Measurements from ENCODE around the gene RHBDF1. TPM values are rescaled to one million over a fixed set of nuclear protein-coding genes. Genes with fewer than 3 reads are reported as not detected.

The RHBDF1 gene
- total RNA-seq, 1 donor from 2014 or later: 36.0 TPM

GRCh38 chr16:105521-105920 is 33.1 kb upstream of the RHBDF1 start:
- no peak for TF ChIP-seq CTCF (IDR thresholded peaks at IDR 0.05; ENCODE audit: insufficient read depth, low read length, poor library complexity, severe bottlenecking)
- no peak overlapping the region for H3K4me3 ChIP-seq (ENCODE audit: low read depth, low read length)
- no peaks in the 10 kb centered on the region for H3K27me3 ChIP-seq (ENCODE audit: control insufficient read depth, insufficient read depth, low read length)
- H3K36me3 ChIP-seq (ENCODE audit: control insufficient read depth, insufficient read depth, low read length): peaks cover 4% of the 10 kb centered on the region
- DNase-seq (ENCODE audit: low read depth): no peak

GRCh38 chr16:104928-105327 is 32.5 kb upstream of the RHBDF1 start:
- H3K36me3 ChIP-seq (ENCODE audit: control insufficient read depth, insufficient read depth, low read length): peaks cover 4% of the 10 kb centered on the region
- no peak for DNase-seq (ENCODE audit: low read depth)
- H3K4me3 ChIP-seq (ENCODE audit: low read depth, low read length): no peak overlapping the region
- no peak for TF ChIP-seq CTCF (IDR thresholded peaks at IDR 0.05; ENCODE audit: insufficient read depth, low read length, poor library complexity, severe bottlenecking)
- H3K27me3 ChIP-seq (ENCODE audit: control insufficient read depth, insufficient read depth, low read length): no peaks in the 10 kb centered on the region

GRCh38 chr16:104355-104754 is 31.9 kb upstream of the RHBDF1 start:
- TF ChIP-seq CTCF (IDR thresholded peaks at IDR 0.05; ENCODE audit: insufficient read depth, low read length, poor library complexity, severe bottlenecking): no peak
- DNase-seq (ENCODE audit: low read depth): no peak
- Histone ChIP-seq H3K27me3 (ENCODE audit: control insufficient read depth, insufficient read depth, low read length) (no peaks in the 10 kb centered on the region), H3K36me3 (ENCODE audit: control insufficient read depth, insufficient read depth, low read length) (peaks cover 4% of the 10 kb centered on the region), H3K4me3 (ENCODE audit: low read depth, low read length) (no peak overlapping the region)

- Histone ChIP-seq H3K36me3 (ENCODE audit: control insufficient read depth, insufficient read depth, low read length) (peaks cover 5% of the 10 kb centered on the region), H3K27me3 (ENCODE audit: control insufficient read depth, insufficient read depth, low read length) (no peaks in the 10 kb centered on the region), H3K4me3 (ENCODE audit: low read depth, low read length) (no peak overlapping the region)
- DNase-seq (ENCODE audit: low read depth): no peak
- no peak for TF ChIP-seq CTCF (IDR thresholded peaks at IDR 0.05; ENCODE audit: insufficient read depth, low read length, poor library complexity, severe bottlenecking)
These were observed 29.8 kb upstream of the RHBDF1 start for GRCh38 chr16:102060-102855.

GRCh38 chr16:101586-101985 is 29.2 kb upstream of the RHBDF1 start:
- H3K36me3 ChIP-seq (ENCODE audit: control insufficient read depth, insufficient read depth, low read length): peaks cover 5% of the 10 kb centered on the region
- TF ChIP-seq CTCF (IDR thresholded peaks at IDR 0.05; ENCODE audit: insufficient read depth, low read length, poor library complexity, severe bottlenecking): no peak
- no peaks in the 10 kb centered on the region for H3K27me3 ChIP-seq (ENCODE audit: control insufficient read depth, insufficient read depth, low read length)
- no peak overlapping the region for H3K4me3 ChIP-seq (ENCODE audit: low read depth, low read length)
- DNase-seq (ENCODE audit: low read depth): no peak

- peaks cover 5% of the 10 kb centered on the region for H3K36me3 ChIP-seq (ENCODE audit: control insufficient read depth, insufficient read depth, low read length)
- no peak for TF ChIP-seq CTCF (IDR thresholded peaks at IDR 0.05; ENCODE audit: insufficient read depth, low read length, poor library complexity, severe bottlenecking)
- no peak for DNase-seq (ENCODE audit: low read depth)
- no peak overlapping the region for H3K4me3 ChIP-seq (ENCODE audit: low read depth, low read length)
- no peaks in the 10 kb centered on the region for H3K27me3 ChIP-seq (ENCODE audit: control insufficient read depth, insufficient read depth, low read length)
These were observed 28.6 kb upstream of the RHBDF1 start for GRCh38 chr16:100989-101388.

All from kidney epithelial cell (primary cell).